NB4 (cell line): ENCODE measurements around the gene AP2A2.

Experiments
- DNase-seq: peaks from one replicate; pipeline ENCODE4 v3.0.0; 2010; ENCODE audit warnings: low read depth
- H3K4me3 ChIP-seq: one replicate; pipeline ENCODE4 v1.5.1; 2011; ENCODE audit warnings: mild to moderate bottlenecking, low read depth, low read length, moderate library complexity
- CTCF ChIP-seq: IDR thresholded peaks from one replicate; pipeline ENCODE4 v1.5.1; 2012; ENCODE audit warnings: low read depth, low read length
- MAX ChIP-seq: IDR thresholded peaks from 2 replicates; pipeline ENCODE4 v1.6.1; 2011; ENCODE audit warnings: low read depth, low read length
- MYC ChIP-seq: IDR thresholded peaks from 2 replicates; pipeline ENCODE4 v1.6.1; 2011; ENCODE audit warnings: low read depth, low read length
- POLR2A ChIP-seq: IDR thresholded peaks from 2 replicates; pipeline ENCODE4 v1.6.1; 2011; ENCODE audit warnings: mild to moderate bottlenecking; ENCODE audit not compliant: insufficient read length; ENCODE audit errors: extremely low read depth

AP2A2 gene

GRCh38 chr11:1028616-1029015 lies 102.9 kb downstream of the AP2A2 start:
- DNase-seq, result no peak
- TF ChIP-seq MAX (no peak), MYC (no peak), CTCF (no peak), POLR2A (no peak)
- H3K4me3 ChIP-seq, result no peak overlapping the region

GRCh38 chr11:1029051-1029450 lies 103.4 kb downstream of the AP2A2 start:
- no peak for DNase-seq

GRCh38 chr11:1029654-1030053 lies 104.0 kb downstream of the AP2A2 start:
- no peak overlapping the region for H3K4me3 ChIP-seq
- DNase-seq, result peak; percentile 41
- TF ChIP-seq MYC (no peak), POLR2A (no peak), CTCF (no peak), MAX (no peak)

More at GRCh38 chr11:1029051-1029450, 103.4 kb downstream of the AP2A2 start:
- H3K4me3 ChIP-seq, result no peak overlapping the region
- TF ChIP-seq MYC (no peak), POLR2A (no peak), CTCF (no peak), MAX (no peak)

GRCh38 chr11:1030086-1030485 lies 104.4 kb downstream of the AP2A2 start:
- no peak overlapping the region for H3K4me3 ChIP-seq
- no peak for DNase-seq
- TF ChIP-seq MAX (no peak), CTCF (no peak), POLR2A (no peak), MYC (no peak)

- H3K4me3 ChIP-seq, result no peak overlapping the region
- DNase-seq, result no peak
- TF ChIP-seq MYC (no peak), POLR2A (no peak), MAX (no peak), CTCF (no peak)
Observed at GRCh38 chr11:1030556-1030955, 104.9 kb downstream of the AP2A2 start.
